Cardiac muscle cell (in vitro differentiated cells and primary cell): Measurements from ENCODE around the gene GIMAP2. TPM values are rescaled to one million over a fixed set of nuclear protein-coding genes. Genes with fewer than 3 reads are reported as not detected.

Source experiments
- DNase-seq, 2 donors: peaks; one replicate each; pipeline versions ENCODE4 v3.0.0 to v3.0.0-alpha.2; 2010 to 2017; ENCODE audit warnings: low read depth in 1 of 2, low spot score in 1 of 2
- H3K27ac ChIP-seq: fragments of 200-600 bp; sonication (generic); 2 replicates; pipeline ENCODE4 v1.5.1; 2016
- H3K27me3 ChIP-seq: fragments of 200-600 bp; sonication (generic); 2 replicates; pipeline ENCODE4 v1.6.0; 2016; ENCODE audit warnings: control low read depth
- H3K36me3 ChIP-seq: fragments of 200-600 bp; sonication (generic); 2 replicates; pipeline ENCODE4 v1.5.1; 2016; ENCODE audit warnings: control low read depth
- H3K4me1 ChIP-seq: fragments of 200-600 bp; sonication (generic); 2 replicates; pipeline ENCODE4 v1.8.1; 2017; ENCODE audit warnings: low read depth, mild to moderate bottlenecking, mixed run types
- H3K4me3 ChIP-seq: fragments of 200-600 bp; sonication (generic); 2 replicates; pipeline ENCODE4 v1.5.1; 2016; ENCODE audit warnings: mild to moderate bottlenecking
- H3K9me3 ChIP-seq: fragments of 200-600 bp; sonication (generic); 2 replicates; pipeline ENCODE4 v1.5.1; 2017; ENCODE audit warnings: low read depth, mild to moderate bottlenecking, control low read depth
- CTCF ChIP-seq: IDR thresholded peaks from 2 replicates; pipeline ENCODE4 v1.5.1; 2012; ENCODE audit warnings: low read depth, mild to moderate bottlenecking, low read length
- polyA plus RNA-seq: library from polyadenylated mRNA; unstranded; fragments of >200 nt; fragmentation: Nextera tagmentation; extraction: Ambion mirVana; gene quantifications from 2 replicates; pipeline ENCODE4 v1.2.1, GENCODE V29; 2016
- total RNA-seq: library from RNA; depleted of rRNA; stranded (reverse); fragments of >200 nt; gene quantifications from 2 replicates; pipeline ENCODE4 v1.2.3, GENCODE V29; 2016

GIMAP2 gene
- total and polyA plus RNA-seq, 2 experiments from 2014 or later: not detected

DNA sequence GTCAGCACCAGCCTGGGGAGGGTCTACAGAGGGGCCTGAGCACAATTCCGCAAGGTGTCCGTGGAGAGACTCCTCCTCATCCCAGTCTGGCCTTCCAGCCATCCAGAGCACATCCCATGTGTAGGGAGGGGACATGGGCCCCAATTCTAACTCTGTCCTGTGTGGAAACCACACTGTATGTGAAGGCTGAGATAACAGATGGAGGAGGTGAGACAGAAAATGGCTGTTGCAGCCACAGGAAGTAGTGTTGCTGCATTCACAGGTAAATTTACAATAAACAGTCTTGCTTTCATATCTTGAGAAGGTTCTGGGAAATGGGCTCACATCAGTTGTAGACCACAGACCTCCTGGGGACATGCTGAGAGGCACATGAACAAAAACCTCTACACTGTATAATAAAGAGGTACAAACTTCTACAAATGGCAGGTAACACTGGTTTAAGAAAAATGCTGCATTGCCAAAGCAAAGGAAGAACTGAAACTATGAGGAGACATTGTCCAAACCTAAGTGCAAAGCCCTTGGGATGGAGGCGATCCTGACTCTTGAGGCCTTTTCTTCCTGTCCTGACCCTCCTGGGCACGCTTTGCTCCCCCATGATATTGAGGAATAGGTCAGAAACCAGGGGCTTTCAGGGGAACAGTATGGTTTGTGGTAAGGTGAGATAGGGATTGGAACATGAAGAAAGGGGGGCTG lies 21.6 kb upstream of the GIMAP2 start:
- Histone ChIP-seq H3K27ac (no peak overlapping the region), H3K4me3 (no peak overlapping the region), H3K4me1 (no peaks in the 10 kb centered on the region), H3K9me3 (no peaks in the 10 kb centered on the region), H3K27me3 (no peaks in the 10 kb centered on the region), H3K36me3 (no peaks in the 10 kb centered on the region)
- no peak for DNase-seq
- TF ChIP-seq CTCF: no peak

- no peak for DNase-seq
- no peak for TF ChIP-seq CTCF
- no peaks in the 10 kb centered on the region for H3K27me3 ChIP-seq
- no peaks in the 10 kb centered on the region for H3K36me3 ChIP-seq
- H3K4me1 ChIP-seq: no peaks in the 10 kb centered on the region
- no peak overlapping the region for H3K4me3 ChIP-seq
- H3K27ac ChIP-seq: no peak overlapping the region
- H3K9me3 ChIP-seq: no peaks in the 10 kb centered on the region
These were observed 20.3 kb upstream of the GIMAP2 start for GRCh38 chr7:150665089-150665748.

- TF ChIP-seq CTCF: no peak
- H3K36me3 ChIP-seq: no peaks in the 10 kb centered on the region
- no peak for DNase-seq
- H3K27me3 ChIP-seq: no peaks in the 10 kb centered on the region
- H3K4me3 ChIP-seq: no peak overlapping the region
- H3K9me3 ChIP-seq: no peaks in the 10 kb centered on the region
- H3K27ac ChIP-seq: no peak overlapping the region
- no peaks in the 10 kb centered on the region for H3K4me1 ChIP-seq
These were observed 19.6 kb upstream of the GIMAP2 start for GRCh38 chr7:150665896-150666295.

GRCh38 chr7:150666412-150666811 lies 19.1 kb upstream of the GIMAP2 start:
- H3K27ac ChIP-seq: no peak overlapping the region
- H3K9me3 ChIP-seq: no peaks in the 10 kb centered on the region
- H3K4me3 ChIP-seq: no peak overlapping the region
- DNase-seq: no peak
- no peak for TF ChIP-seq CTCF
- no peaks in the 10 kb centered on the region for H3K36me3 ChIP-seq
- no peaks in the 10 kb centered on the region for H3K4me1 ChIP-seq
- H3K27me3 ChIP-seq: no peaks in the 10 kb centered on the region

DNA sequence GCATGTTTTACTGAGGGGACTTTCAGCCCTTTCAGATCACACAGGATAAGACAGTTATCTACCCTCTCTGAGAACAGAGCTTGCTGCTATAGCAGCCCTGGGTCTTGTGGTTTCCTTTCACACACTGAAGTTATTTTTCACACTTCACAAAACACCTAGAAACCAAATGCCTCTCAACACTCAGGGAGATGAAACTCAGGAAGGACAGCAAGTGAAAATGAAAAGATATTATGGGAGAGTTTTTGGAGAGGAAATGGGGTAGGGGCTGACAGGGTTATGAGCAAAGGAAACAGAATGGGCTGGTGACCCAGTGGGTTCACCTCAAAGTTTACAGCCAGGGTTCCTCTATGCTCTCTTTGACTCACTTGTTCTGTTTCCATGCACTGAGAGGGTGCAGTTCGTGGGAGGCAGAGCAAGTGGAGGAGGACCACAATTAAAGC lies 17.0 kb upstream of the GIMAP2 start:
- no peak overlapping the region for H3K4me3 ChIP-seq
- DNase-seq: no peak
- H3K4me1 ChIP-seq: no peaks in the 10 kb centered on the region
- H3K9me3 ChIP-seq: no peaks in the 10 kb centered on the region
- no peak for TF ChIP-seq CTCF
- no peaks in the 10 kb centered on the region for H3K36me3 ChIP-seq
- no peak overlapping the region for H3K27ac ChIP-seq
- no peaks in the 10 kb centered on the region for H3K27me3 ChIP-seq
